DOHH2 (cell line): ENCODE results near the gene CDH24.

Experiments used
- CTCF ChIP-seq: fragments of 200-600 bp; sonication (generic); IDR thresholded peaks from one replicate; pipeline ENCODE4 v1.5.1; 2014; ENCODE audit warnings: antibody characterized with exemption, mild to moderate bottlenecking, low read depth, low read length; ENCODE audit not compliant: poor library complexity, severe bottlenecking
- EZH2phosphoT487 ChIP-seq: fragments of 200-600 bp; sonication (generic); IDR thresholded peaks from 2 replicates; pipeline ENCODE4 v1.6.1; 2017; ENCODE audit warnings: borderline replicate concordance, mild to moderate bottlenecking, antibody characterized with exemption, low read length, moderate library complexity, mixed read lengths

- TF ChIP-seq CTCF (no peak), EZH2phosphoT487 (no peak)
Measured at GRCh38 chr14:23069413-23069806, 12.1 kb upstream of the CDH24 start.
